Coronary artery (tissue), 2 donors: ENCODE measurements around the gene TSPAN18.

Source experiments
- DNase-seq: peaks from one replicate; pipeline ENCODE4 v3.0.0-alpha.2; 2017; ENCODE audit warnings: low spot score
- H3K27ac ChIP-seq, 2 donors: fragments of 200-600 bp; sonication (generic); one replicate each; pipeline ENCODE4 v1.5.1; 2016 to 2019
- H3K4me3 ChIP-seq: fragments of 200-600 bp; sonication (generic); 2 replicates; pipeline ENCODE4 v1.5.1; 2016; ENCODE audit warnings: mild to moderate bottlenecking, moderate library complexity
- TF ChIP-seq, protein P1 (sequence below): fragments of 200-600 bp; sonication (generic); IDR thresholded peaks from one replicate; pipeline ENCODE4 v1.5.1; 2019; ENCODE audit warnings: antibody characterized with exemption

The TSPAN18 gene

DNA sequence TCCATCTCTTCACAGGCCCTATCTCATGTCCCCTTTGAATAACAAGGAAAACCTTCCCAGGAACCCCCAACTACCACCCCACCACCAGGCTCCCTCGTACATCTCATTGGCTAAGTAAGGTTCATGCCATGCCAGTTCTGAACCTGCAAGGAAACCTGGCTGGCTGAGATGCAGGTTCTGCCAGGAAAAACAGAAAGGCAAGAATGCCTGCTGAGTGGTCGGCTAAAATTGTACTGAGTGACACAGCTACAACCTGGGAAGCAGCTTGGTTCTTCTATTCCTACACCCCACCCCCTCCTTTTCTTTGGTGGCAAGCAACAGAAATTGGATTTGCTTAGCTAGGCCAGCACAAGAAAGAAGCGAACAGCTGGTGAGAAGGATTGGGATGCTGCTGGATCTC, 36.1 kb upstream of the TSPAN18 start:
- TF ChIP-seq, protein P1, sequence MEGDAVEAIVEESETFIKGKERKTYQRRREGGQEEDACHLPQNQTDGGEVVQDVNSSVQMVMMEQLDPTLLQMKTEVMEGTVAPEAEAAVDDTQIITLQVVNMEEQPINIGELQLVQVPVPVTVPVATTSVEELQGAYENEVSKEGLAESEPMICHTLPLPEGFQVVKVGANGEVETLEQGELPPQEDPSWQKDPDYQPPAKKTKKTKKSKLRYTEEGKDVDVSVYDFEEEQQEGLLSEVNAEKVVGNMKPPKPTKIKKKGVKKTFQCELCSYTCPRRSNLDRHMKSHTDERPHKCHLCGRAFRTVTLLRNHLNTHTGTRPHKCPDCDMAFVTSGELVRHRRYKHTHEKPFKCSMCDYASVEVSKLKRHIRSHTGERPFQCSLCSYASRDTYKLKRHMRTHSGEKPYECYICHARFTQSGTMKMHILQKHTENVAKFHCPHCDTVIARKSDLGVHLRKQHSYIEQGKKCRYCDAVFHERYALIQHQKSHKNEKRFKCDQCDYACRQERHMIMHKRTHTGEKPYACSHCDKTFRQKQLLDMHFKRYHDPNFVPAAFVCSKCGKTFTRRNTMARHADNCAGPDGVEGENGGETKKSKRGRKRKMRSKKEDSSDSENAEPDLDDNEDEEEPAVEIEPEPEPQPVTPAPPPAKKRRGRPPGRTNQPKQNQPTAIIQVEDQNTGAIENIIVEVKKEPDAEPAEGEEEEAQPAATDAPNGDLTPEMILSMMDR: no peak
- Histone ChIP-seq H3K27ac (no peak overlapping the region), H3K4me3 (no peak overlapping the region)
- DNase-seq: no peak

DNA sequence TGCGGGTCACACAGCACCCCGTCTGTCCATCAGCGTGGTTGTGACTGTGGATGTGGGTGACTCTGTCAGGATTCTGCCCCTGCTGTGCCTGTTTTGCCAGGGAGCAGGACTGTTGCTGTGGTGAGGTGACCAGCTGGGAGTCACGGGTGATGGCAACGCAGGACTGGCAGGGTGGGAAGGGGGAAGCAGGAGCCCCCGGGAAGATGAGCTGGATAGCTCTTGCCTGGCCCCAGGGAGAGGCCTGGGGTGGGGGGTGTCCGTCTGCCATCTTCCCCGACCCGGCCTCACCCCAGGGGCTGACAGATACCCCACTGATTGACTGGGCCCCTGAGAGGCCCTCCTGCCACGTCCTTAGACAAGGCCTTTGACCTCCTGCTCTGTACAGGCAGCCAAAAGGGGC, 34.3 kb upstream of the TSPAN18 start:
- Histone ChIP-seq H3K4me3 (no peak overlapping the region), H3K27ac (no peak overlapping the region)
- DNase-seq: no peak

DNA sequence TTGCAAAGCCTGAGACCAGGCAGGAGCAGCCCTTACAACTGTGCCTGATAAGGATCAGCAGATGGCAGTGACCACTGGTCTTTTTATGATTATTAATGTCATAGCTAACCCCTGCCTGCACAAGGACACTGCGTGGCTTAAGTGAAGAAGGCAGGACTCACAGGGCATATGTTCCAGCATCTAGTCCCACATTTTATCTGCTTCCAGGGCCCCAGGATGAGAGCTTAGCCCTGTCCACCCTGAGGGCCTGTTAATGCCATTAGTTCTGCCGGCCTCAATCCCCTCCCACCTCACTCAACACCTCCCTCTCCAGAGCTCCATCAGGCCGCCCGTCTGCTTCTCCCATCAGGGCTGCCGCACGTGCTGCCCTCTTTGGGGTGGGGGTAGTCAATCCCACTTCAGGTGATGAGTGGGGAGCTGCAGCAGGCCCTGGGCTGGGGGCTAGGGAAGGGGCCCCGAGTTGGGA, 33.1 kb upstream of the TSPAN18 start:
- TF ChIP-seq, protein P1: no peak
- no peak for DNase-seq
- Histone ChIP-seq H3K4me3 (no peak overlapping the region), H3K27ac (no peak overlapping the region)

More for the DNA sequence above, 34.3 kb upstream of the TSPAN18 start:
- TF ChIP-seq, protein P1: no peak

DNA sequence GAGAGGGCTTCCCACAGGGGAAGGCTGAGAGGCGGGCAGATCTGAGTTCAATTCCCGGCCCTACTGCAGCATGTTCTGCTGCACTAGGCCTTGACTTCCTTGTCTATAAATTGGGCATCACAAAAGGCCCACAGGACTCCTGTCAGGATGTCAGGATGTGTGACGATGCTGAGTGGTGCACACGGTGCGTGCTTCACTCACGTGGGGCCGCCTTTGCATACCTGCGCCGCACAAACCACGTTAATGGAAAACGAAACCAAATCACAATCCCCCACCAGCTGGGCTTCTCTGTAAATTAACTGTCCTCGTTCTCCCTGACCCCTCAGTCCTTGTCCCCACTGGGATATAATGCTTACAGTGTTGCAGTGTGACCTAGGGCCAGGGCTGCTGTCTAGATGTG, 32.3 kb upstream of the TSPAN18 start:
- TF ChIP-seq, protein P1: no peak
- DNase-seq: no peak
- Histone ChIP-seq H3K27ac (no peak overlapping the region), H3K4me3 (no peak overlapping the region)

DNA sequence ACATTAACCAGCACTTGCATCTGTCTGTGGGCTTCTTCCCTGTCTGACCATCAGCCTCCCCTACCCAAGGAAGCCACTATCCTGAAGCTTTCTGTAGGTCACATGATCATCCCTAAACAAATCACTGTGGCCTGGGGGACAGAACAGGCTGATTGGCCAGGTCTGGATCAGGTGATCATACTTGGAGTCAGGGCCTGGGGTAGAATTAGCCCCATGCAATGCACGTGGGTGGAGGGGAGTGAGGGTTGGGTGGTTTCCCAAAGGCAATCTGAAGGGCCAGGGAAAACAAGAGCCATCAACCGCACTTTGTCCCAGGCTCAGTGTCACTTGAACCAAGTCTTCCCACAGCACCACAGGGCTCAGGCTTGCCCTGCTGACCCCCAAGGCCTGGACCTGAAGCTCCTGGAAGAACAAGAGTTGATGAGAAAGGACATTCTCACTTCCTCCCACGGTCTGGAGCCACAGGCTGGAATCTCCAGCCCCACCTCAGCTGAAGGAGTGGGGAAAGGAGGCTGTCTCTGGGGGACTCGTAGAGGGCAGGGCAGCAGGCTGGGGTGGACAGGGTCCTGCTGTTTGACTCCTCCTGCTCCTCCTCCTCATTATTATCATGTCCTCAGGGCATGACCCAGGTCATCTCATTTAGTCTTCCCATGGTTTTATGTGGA, 31.5 kb upstream of the TSPAN18 start:
- no peak overlapping the region for H3K27ac ChIP-seq
- TF ChIP-seq, protein P1: no peak
- DNase-seq: no peak
- no peak overlapping the region for H3K4me3 ChIP-seq

DNA sequence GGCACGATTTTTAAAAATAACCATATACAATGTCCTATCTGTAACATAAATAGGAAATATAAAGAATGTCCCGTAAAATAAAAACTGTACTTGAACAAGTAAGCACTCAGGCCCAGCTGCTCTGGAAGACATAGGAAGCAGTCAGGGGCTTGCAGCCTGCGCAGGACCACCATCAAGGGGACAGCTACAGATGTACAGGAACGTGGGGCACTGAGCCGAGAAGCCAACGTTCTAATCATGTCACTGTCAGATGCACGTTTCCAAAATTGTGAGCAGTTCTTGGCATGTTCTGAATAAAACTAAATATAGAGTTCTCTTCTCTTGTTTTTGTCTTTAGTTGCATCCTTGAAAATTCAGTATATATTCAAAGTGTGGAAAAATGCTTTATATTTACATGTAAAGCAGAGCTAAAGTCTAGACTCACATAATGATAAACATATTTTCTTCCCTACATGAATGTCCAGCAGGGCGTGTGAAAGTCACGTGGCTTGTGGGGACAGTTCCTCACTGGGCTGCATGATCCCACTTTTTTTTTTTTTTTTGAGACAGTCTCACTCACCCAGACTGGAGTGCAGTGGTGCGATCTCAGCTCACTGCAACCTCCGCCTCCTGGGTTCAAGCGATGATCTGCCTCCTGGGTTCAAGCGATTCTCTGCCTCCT, 28.4 kb upstream of the TSPAN18 start:
- no peak for DNase-seq

More for the DNA sequence above, 28.4 kb upstream of the TSPAN18 start:
- TF ChIP-seq, protein P1: no peak
- Histone ChIP-seq H3K27ac (no peak overlapping the region), H3K4me3 (no peak overlapping the region)
